Fibroblast of skin of scalp (primary cell): Measurements from ENCODE around the gene FBXW7.
A peak's percentile ranks its signal among the peaks of the same experiment; 100 is the strongest.
"Not testable (repeated sequence)": the region's sequence is repeated elsewhere in the genome, so short reads cannot be mapped to it uniquely, and the experiment has no call there.

Source experiments
- DNase-seq: peaks from one replicate; pipeline ENCODE4 v3.0.0-alpha.2; 2013

FBXW7 gene

DNA sequence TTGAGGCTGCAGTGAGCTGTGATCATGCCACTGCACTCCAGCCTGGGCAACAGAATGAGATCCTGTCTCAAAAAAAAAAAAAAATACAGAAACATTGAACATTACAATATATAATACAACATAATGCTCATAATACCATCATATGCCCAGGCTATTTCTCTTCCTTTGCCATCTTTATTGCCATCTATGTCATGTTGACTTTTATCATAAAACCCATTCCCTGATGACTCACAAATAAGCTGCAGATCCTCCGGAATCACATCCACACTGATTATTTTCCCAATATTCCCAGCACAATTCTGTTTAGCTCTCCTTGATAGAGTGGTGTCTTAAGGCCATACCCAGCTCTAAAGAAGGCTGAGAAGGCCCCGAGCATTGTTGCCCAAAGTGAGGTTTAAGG, 9.2 kb upstream of the FBXW7 start:
- DNase-seq, result no peak

DNA sequence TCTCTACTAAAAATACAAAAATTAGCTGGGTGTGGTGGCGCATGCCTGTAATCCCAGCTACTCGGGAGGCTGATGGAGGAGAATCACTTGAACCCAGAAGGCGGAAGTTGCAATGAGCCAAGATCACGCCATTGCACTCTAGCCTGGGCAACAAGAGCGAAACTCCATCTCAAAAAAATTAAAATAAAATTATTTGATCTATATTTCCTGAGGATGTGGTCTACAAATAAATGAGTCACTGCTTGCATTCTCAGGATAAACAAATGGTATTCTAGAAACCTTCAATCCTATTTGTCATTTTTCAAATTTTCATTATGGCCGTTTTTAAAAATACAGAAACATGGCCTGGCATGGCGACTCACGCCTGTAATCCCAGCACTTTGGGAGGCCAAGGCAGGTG, 8.6 kb upstream of the FBXW7 start:
- DNase-seq, result not testable (repeated sequence)

DNA sequence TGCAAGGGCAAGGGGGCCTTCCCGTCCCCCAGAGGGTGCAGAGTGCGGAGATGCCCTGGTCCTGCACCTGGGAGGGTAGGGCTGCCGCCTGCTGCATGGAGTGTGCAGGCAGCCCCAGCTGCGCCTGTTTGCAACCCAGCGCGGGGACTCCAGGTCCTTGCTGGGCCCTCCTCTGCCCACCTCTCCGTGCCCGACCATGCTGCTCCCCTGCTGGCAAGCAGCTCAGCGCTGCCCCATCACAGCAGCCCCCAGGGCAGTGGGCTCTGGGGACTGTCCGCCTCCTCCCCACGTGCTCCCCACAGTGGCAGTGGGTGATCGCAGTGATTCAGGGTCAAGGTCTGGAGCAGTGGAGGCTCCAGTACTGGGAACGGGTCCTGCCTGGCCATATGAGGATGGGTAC, 5.0 kb upstream of the FBXW7 start:
- DNase-seq, result no peak

DNA sequence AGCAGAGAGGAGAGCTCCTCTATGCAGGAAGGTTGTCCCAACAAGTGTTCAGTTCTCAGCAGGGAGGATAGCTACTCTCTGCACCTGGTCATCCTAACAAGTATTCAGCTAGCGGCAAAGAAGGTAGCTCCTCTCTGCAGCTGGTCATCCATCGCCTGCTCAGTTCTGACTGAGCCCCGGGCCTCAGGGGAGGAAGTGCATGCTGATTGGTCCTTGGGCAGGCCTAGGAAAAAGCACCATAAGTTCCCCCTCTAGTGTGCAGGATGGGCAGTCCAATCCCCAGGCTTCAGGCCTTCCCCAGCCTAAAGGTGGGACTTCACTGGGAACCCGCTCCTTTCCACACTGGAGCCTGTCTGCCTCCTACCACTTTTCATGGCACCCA, 4.4 kb upstream of the FBXW7 start:
- no peak for DNase-seq

DNA sequence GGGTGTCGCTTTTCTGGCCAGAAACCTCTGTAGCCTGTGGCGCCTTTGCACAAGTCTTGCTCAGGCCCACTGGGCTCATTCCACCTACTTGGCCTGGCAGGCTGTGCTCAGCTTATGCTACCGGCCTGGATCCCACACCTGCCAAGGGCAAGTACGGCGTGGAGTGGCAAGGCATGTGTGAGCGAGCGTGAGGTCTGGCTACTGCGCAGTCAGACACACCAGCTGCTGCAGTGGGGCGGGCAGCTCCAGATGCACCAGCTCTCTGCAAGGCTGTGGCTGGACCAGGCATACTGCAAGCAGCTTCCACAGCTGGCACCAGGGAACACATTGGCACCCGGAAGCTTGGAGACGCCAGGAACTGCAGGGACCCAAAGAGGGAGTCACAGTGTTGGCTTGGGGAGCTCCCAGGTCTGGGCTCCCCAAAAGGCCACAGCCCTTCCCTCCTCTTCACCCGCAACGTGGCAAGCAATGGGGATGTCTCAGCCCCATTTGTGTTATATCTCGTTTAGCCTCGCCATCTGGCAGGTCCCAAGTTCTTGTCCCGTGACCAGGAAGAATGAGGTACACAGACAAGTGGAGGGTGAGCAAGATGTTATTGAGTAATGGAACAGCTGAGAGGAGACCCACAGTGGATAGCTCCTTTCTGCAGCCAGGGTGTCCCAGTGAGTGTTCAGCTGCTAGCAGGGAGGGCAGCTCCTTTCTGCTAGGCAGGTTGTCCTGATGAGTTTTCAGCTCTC, 3.8 kb upstream of the FBXW7 start:
- DNase-seq, result no peak

DNA sequence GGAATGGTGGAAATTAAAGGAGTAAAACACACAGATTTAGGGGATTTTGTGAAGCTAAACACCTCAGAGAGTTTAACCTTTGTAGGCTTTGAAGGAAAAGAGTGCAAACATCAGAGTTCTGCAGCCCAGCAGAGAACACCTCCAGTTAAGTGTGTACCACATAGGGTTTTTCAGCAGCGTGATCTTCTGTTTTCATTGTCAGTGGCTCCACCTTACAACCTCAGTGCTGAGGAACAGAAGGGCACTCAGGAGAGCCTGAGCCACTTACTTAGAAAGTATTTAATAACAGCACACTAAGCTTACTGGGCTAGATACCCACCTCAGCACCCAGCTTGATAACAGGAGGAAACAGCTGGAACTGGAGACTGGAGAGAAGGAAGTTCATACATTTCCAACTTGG, 2.0 kb upstream of the FBXW7 start:
- DNase-seq, result no peak

DNA sequence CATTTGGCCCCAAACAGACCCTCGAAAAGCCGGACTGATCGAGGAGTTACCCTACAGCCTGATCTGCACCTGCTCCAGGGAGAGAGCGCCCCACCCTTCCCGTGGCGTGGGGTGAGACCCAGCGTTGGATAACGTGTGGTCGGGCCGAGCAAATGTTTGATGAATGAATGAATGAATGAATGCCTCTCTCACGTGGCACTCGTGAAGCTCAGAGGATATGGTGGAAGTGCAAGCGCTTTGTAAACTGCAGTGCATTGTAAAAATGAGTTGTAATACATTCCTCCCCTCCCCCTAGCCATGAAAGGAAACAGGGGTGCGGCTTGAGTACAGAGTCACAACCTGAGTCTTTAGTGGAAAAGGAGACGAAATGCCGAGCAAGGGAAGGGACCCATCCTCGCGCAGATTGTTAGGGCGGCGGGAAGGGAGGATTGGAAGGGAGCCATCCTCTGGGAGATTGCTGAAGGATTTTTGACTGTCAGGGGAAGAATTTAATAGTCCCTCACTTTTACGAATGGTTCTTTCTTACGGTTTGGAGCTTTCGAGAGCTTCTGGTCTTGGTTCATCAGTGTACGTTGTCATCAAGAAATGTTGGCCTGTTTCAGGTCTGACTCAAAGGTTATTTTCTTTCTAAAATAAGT, 772 bp upstream of the FBXW7 start:
- DNase-seq, result peak; percentile 26

DNA sequence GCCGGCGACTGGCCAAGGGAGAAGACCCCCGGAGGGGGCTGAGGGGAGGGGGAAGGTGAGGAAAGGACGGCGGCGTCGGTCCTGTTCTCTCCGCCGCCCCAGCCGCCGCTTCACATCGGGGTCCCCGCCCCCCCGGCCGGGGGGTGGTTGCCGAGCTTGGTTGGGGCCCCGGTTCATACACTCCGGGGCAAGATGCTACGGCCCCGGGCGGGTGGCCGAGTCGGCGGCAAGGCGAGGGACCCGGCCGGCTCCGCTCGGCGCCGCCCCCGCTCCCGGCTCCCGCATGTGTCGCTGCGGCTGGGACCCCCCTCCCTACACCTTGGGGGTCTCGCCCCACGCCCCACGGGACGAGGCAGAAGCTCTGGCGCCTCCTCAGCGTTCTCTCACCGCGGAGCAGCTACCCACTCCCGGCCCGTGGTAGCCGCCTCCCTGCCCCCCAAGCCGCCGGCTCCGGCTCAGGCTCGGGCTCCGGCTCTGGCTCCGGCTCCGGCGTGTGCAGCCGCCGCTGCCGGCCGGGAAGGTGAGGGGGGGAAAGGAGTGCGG, 461 bp downstream of the FBXW7 start:
- DNase-seq, result no peak

DNA sequence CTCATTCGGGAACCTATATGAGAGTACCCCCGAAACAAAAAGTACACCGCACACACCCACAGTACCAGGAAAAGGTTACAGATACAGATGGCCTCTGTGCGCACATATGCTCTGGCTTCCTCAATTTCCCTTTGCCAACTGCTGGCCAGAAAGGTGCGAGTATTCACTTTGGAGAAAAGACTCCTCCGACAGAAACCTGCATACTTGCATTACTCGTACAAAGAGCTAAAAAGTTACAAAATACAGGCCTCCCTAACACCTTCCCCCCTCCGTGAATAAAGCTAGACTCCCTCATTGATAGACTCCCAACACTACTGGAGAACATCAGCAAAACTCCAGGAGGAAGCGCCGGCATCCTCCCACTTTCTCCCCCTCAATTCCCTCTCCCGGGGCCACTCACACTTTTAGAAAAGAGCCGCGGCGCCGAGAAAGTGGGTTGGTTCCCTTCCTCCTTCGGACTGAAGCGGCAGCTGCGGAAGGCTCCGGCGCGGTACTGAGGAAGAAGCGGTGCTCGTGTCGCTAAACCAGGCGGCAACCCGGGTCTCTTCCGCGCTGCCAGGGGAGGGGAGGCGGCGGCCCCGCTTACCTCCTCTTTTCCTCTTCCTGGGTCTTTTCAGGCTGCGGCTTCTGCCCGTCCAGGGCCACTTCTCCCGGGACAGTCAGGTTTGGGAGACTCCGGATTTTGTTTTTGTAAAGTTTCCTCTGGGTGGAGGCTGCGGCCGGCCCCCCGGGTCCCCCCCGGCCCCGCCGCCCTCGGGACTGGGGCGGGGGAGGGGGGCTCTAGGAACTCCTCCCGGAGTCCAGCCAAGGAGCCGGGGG, 1.1 kb downstream of the FBXW7 start:
- DNase-seq, result peak; percentile 6

DNA sequence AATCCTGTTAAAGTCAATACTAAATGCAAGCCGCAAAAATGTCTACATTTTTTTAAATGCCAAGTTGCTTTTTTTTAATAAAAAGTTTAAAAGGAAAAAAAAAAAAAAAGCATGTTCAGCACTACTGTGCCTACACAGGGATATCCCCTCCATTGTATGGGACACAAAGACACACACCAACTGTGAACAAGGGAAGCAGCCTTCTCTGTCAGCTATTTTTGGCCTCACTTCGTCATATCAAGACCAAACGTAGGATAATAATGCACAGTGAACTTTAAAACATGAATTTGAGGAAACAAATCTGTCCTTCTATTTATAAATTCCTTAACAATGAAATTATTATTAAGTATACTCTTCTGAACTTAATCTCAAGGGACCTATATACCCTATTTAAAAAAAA, 4.4 kb downstream of the FBXW7 start:
- DNase-seq, result no peak

DNA sequence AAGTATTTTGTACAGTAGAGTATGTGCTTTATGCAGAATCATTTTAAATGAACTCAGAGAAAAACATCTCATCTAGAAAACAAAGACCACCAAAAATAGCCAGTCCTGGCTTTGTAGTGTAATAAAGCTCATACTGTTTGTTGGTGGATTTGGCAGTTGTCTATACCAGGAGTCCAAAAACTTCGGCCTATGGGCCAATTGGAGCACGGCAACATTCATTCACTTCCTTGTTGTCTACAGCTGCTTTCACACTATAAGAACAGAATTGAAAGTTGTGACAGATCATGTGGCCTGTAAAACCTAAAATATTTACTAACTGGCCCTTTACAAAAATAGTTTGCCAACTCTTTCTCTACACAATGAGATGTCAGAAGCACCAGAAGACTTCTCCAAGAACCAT, 5.3 kb downstream of the FBXW7 start:
- DNase-seq, result no peak

DNA sequence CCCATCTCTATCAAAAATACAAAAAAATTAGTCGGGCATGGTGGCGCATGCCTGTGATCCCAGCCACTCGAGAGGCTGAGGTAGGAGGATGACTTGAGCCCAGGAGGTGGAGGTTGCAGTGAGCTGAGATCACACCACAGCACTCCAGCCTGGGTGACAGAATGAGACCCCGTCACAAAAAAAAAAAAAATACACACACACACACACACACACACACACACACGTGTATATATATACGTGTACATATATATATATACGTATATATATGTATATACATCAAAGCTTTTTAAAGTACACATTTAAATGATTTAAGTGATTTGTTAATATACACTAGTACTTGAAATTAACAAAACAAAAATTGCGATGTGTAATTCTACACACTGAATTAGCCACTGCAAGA, 6.0 kb downstream of the FBXW7 start:
- no peak for DNase-seq

DNA sequence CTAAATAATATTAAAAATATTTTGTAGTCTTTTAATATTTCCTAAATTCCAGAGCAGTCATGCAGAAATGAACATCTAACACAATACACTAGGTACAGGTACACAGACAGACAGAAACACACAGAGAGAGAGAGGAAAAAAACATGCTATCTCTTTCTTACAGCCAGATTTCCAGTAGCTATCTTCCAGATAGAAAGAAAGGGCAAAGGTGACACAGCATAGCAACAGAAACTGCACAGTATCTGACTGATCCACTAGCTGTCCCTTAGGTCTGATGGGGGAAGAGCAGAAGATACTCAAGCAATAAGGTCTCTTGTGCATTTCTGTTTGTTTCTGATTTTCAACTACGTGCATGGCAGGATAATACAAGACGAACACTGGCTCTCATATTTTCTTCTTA, 7.8 kb downstream of the FBXW7 start:
- DNase-seq, result no peak

DNA sequence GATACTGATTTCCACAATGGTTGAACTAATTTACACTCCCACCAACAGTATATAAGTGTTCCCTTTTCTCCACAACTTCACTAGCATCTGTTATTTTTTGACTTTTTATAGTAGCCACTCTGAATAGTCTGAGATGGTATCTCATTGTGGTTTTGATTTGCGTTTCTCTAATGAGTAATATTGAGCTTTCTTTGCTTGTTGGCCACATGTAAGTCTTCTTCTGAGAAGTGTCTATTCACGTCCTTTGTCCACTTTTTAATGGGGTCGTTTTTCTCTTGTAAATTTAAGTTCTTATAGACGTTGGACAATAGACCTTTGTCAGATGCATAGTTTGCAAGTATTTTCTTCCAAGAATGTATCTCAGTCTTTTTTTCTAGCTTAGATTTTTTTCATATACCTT, 10.0 kb downstream of the FBXW7 start:
- no peak for DNase-seq

DNA sequence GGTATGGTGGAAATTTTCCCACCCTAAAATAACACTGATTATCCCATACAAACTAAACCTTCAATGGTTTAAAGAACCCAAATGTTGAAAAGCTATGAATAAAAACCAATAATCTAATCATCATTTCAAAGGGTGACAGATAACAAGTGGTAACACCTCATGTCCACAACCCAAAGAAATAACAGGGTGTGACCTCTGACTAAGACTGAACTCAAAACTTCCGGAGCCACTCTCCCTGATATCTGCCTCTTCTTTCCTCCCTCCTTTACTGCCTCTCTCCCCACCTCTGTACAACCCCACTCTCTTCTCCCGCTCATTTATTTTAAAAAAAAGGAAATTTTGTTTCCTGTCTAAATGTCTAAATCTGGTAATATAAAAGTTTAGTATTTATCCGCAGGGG, 11.5 kb downstream of the FBXW7 start:
- DNase-seq, result no peak

DNA sequence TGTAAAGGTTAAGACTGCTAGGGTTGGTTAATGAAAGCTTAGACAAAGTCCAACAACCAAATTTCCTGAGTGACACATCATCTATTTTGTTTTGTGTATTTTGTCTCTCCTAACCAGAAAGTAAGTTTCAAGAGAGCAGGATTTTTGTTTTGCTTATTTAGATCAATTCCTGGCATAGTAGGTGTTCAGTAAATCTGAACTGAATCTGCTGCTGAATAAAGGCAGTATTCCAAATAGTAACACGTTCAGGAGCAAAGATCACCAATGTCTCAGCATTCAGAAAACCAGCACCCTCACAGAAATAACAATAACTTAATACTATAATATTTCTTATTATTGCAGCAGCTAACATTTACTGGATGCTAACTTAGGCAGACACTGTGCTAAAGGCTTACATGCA, 12.2 kb downstream of the FBXW7 start:
- DNase-seq, result no peak

DNA sequence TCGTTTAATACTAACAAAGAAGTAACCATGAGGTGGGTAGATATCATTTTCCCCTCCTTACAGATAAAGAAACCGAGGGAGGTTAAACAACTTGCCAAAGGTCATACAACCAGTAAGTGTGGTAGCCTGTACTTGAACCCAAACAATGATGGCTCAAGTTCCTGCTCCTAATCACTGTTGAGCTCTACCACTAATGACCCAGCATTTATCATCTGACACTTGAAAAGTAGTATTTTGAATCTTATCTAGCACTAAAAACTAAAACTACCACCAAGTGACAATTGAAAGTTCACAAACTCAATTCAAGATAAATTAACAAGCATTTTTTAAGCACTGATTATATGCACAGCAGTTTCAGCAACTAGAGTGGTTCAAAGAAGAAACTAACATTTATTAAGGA, 13.1 kb downstream of the FBXW7 start:
- no peak for DNase-seq

DNA sequence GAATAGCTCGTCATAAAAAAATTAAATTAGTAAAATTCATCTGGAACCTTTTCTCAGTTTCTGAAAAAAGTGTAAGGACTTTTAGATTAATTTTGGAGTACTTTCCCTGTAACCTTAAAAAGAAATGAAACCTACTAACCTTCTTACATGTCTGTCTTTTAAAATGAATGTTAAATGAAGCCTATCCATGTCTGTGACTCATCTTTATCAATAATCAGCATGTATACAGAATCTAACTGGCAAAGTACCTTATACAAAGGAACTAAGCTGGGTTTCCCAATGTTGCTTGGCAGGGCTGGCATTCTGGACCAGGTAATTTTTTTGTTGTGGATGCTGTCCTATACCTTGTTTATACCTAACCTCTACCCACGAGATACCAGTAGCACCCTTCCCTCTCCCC, 13.6 kb downstream of the FBXW7 start:
- DNase-seq, result no peak

DNA sequence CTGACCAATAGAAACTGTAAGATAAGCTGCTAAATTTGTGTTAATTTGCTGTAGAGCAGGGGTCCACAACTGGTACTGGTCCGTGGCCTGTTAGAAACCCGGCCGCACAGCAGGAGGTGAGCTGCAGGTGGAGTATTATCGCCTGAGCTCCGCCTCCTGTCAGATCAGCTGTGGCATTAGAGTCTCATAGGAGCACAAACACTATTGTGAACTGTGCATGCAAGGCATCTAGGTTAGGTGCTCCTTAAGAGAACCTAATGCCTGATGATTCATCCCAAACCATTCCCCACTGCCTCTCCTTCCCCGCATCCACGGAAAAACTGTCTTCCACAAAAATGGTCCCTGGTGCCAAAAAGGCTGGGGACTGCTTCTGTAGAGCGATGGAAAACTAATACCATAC, 19.7 kb downstream of the FBXW7 start:
- DNase-seq, result peak; percentile 47

DNA sequence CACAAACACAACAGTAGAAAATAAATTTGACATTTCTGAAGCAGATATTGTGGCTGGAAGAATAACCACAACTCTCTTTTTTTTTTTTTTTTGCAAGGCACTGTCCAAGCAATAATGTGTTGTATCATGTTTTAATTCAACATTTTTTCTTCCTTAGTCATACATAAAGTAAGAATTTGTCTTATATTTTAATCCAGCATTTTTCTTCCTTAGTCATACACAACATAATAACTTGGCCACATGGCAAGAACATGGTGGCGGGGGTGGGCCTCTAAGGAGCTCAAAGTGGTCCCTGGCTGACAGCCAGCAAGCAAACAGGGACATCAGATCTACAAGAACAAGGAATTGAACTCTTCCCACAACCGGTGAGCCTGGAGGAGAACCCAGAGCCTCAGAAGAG, 20.2 kb downstream of the FBXW7 start:
- DNase-seq, result peak; percentile 86

DNA sequence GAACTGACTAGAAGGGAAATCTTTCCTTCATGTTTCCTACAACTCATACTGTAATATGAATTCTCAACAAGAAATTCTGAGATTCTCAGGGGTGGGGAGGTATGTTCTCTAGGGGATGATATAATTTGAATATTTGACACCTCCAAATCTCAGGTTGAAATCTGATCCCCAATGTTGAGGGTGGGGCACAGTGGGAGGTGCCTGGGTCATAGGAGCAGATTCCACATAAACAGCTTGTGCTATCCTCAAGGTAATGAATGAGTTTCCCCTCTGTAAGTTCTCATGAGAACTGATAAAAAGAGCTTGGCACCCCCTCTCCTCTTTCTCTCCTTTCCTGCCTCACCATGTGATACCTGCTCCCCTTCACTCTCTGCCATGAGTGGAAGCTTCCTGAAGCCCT, 21.5 kb downstream of the FBXW7 start:
- no peak for DNase-seq

DNA sequence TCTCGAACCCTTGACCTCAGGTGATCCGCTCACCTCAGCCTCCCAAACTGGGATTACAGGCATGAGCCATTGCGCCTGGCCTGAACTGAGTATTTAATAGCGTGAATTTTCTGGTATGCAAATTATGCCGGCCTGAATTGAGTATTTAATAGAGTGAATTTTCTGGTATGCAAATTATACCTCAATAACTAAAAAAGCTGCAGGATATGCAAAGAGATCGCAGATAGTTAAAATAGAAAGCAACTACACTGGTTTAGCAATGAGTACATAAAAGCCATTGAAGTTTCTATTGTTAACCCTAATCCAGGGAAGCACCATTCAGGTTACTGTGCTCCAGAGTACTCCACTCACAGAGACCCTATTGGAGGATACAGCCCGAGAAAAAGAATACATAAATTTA, 22.8 kb downstream of the FBXW7 start:
- no peak for DNase-seq

DNA sequence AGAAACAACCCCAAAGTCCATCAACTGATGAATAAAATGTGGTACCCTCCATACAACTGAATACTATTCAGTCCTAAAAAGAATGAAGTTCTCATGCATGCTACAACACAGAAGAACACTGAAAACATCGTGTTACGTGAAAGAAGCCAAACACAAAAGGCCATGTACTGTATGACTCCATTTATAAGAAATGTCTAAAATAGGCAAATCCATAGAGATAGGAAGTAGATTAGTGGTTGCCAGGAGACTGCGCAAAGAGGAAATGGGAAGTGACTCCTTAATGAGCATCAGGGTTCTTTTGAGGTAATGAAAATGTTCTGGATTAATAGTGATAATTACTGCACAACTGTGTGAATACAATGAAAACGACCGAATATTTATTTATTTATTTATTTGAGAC, 23.4 kb downstream of the FBXW7 start:
- no peak for DNase-seq
